GM11168 (cell line): ENCODE results near the gene HSF4.

Experiments
- in situ Hi-C: fragments of 300-500 bp; cut with MboI; formaldehyde crosslinking; loops from one replicate; pipeline ENCODE4 v1.12.0; 2022; ENCODE audit warnings: low sequenced_read_pairs; ENCODE audit not compliant: unreplicated experiment

Gene HSF4

GRCh38 chr16:67183284-67183626 is 18.7 kb downstream of the HSF4 start:
- in situ Hi-C loops, result no loop called here

DNA sequence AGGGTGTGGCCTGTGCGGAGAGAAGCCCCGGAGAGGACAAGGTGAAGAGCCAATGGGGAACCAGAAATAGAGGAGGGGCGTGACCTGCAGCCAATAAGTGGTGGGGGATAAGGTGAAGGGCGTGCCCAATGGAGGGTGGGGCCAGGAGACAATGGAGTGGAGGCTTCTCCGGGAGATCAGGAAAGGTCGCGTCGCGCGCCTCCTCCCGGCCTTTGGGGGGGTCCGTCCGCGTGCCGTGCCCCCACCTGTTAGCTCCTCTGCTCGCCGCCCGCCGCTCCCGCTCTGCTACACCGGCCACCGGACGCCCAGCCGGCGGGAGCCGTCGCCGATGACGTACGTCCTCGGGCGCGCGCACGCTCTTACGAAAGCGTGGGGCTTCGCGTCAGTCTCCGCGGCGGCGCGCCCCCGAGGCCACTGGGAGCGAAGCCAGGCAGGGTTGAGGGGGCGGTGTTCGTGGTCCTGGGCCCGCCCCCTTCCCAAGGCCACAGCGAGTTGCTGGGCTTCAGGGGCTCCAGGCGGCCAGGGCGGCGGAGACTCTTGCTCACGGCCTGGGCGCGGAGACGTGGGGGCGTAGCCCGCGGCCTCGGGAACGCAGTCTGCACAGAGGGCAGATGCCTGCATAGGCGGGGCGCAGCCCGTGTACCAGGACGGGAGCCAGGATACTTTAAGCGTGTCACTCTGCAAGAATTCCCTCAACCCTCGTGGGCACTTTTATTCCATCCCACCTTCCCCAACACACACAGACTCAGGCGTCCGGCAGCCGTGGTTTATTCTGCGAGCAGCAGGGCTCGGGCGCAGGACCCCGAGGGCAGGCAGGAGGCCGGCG is 19.3 kb downstream of the HSF4 start, which contains the start of gene MATCAP1:
MATCAP1 (minus strand) TSS at position 337 of the 826 bp plus-strand sequence. CDS start 3,353 bp downstream, outside the sequence.
- in situ Hi-C loops, result no loop called here

- in situ Hi-C loops, result no loop called here
Observed at GRCh38 chr16:67184453-67184994, 20.0 kb downstream of the HSF4 start.

GRCh38 chr16:67184995-67185650 is 20.6 kb downstream of the HSF4 start:
- in situ Hi-C loops, result no loop called here

GRCh38 chr16:67185651-67186134 is 21.1 kb downstream of the HSF4 start:
- in situ Hi-C loops, result no loop called here

DNA sequence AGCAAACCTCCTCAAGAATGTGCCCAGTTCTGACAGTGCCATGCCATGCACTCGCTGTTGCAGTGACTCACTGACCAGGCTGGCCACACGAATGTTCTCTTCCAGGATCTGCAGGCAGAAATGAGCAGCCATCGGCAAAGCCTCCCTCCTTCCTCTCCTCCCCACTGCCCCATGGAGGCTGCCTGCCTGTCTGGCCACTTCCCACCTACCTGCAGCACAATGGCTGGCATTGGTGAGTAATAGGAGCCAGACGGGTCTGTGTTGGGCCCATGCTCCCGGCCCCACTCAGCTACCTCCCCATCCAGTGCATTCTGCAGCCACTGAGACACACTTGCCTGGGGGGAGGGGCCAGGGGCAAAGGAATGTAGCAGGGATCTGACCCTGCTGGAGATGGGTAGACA is 22.0 kb downstream of the HSF4 start:
- in situ Hi-C loops, result no loop called here

DNA sequence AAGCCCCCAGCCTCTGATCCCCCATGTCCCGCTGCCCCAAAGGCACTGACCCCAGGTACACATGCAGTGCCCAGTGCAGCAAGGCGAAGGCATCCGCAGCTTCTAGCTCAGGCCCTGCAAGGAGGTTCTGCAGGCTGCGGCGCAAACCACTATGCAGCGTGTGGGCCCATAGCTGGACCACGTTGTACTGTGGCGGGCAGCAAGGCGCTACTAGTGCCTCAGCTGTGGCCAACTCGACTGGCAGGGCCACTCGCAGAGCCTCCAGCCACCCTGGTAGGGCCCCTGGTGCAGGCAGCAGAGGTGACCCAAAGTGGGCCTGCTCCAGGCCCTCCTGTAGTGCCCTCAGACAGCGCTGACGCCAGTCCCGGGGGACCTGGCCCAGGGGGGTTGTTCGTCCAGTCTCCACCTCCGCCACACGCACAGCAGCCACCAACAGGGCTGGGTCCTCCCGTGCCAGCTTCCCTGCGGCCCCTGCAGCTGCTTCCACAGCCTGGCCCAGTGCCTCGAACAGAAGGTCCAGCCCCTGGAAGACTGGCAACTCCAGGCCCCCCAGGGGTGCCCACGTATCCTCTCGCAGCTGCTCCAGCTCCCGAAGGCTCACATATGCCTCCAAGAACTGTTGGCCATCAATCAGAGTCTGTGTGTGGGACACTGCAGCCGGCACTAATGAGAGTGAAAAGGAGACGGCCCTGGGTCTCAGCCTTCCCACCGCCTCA is 22.8 kb downstream of the HSF4 start:
- in situ Hi-C loops, result no loop called here

- in situ Hi-C loops, result no loop called here
Observed at GRCh38 chr16:67188323-67188722, 23.8 kb downstream of the HSF4 start.

DNA sequence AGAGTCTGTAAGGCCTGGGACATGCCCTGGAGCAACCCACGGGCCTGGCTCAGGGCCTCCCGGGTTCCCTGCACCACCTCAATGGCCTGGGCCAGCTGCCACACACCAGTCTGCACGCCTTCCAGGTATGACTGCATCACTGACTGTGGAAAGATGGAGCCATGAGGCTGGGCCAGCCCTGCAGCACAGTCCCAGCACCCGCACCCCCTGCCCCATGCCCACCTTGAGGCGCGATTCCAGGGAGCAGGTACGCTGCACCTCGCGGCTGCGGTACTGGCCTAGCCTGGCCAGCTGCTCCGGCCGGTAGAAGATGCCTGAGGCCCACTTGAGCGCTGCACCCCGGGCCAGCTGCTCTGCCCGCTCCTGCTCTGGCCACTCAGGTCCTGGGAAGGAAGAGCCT is 24.3 kb downstream of the HSF4 start:
- in situ Hi-C loops, result no loop called here

DNA sequence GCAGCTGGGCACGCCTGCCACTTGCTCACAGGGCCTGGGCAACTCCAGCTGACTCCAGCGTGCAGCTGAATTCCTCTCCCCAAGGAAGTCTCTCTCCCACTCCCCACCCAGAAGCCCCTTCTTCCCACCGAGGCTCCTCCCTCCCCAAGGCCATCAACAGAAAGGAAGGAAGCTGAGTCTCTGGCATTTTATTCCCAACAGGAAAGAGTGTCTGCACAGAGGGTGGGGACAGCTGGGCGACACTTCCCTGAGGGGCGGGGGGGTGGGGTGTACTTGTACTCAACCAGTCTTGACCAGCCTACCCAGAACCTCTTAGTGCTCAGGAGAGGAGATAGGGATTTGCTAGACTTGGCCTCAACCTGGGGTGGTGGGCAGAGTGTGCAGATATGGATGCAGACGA is 25.5 kb downstream of the HSF4 start, which contains the start of gene EXOC3L1:
EXOC3L1 (minus strand) TSS at position 96 of the 400 bp plus-strand sequence. CDS start 460 bp downstream, outside the sequence.
- in situ Hi-C loops, result no loop called here

- in situ Hi-C loops, result no loop called here
Observed at GRCh38 chr16:67190448-67191399, 26.2 kb downstream of the HSF4 start.

DNA sequence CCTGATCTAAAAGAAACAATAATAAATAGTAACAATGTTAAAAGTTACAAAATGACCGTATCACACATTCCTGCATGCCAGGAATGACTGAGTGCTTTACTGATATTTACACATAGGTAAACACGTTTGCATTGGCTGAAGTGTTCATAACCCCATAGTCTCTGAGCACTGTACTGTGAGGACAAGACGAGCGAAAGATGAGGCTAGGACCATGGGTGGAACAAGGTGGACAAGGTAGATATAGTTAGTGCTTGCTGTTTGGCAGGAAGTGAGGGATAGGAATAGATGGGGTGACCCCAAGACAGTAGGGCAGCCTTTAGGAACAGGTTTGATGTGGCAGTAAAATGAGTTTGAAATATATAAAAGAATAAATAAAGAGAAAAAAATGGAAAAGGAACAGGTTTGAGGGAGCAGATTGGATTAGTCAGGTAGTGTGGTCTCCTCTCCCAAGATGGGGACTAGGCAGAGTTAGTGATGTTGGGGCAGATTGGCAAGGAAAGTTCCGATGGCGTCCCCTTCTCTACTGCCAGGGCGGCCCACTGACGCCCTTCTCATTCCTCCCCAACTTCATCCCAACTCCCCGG is 27.0 kb downstream of the HSF4 start:
- in situ Hi-C loops, result no loop called here

GRCh38 chr16:67191995-67192681 is 27.6 kb downstream of the HSF4 start, which contains the start of gene E2F4:
E2F4 (plus strand) TSS chr16:67192155; CDS start chr16:67192228, 73 bp downstream.
- in situ Hi-C loops, result no loop called here

DNA sequence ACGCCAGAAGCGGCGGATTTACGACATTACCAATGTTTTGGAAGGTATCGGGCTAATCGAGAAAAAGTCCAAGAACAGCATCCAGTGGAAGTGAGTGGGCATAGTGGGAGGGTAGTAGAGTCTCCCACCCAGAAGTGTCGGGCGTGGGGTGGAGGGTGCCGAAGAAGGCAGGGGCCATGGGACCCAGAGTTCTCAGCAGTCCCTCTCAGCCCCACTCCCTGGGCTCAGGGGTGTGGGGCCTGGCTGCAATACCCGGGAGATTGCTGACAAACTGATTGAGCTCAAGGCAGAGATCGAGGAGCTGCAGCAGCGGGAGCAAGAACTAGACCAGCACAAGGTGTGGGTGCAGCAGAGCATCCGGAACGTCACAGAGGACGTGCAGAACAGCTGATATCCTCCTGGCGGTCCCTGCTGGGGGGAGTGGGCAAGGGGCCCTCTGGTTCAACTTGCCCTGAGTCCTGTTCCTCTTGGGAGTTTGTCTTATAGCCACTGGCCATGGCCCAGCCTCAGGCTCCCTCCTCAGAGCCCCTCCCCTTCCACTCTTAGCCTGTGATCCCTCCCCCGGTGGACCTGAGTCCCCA is 28.3 kb downstream of the HSF4 start:
- in situ Hi-C loops, result no loop called here

- in situ Hi-C loops, result no loop called here
Observed at GRCh38 chr16:67193536-67193935, 29.0 kb downstream of the HSF4 start.

DNA sequence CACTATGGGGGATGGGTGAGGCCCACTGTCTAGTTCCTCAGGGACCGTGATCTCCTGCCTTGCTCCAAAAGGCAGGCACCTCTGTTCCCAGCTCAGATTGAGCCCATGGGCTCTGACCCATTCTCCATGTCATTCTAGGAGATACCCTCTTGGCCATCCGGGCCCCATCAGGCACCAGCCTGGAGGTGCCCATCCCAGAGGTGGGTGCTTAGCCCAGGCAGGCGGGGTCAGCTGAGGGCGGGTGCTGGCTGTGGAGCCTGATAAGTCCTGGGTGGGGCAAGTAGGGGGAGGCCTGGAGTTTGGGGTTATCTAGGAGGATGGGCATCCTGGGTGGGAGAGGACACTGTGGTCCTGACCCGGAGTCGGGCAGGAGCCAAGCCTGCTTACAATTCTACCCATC is 29.7 kb downstream of the HSF4 start:
- in situ Hi-C loops, result no loop called here

DNA sequence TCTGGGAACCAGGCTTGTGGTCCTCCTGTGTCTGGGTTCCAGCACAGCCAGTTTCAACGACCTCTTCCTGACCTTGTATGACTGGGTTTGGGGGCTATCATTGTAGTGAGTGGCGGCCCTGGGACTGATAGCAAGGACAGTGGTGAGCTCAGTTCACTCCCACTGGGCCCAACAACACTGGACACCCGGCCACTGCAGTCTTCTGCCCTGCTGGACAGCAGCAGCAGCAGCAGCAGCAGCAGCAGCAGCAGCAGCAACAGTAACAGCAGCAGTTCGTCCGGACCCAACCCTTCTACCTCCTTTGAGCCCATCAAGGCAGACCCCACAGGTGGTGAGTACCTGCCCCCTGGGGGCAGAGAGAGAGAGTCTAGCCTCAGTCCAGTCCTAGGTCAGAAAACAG is 31.1 kb downstream of the HSF4 start:
- in situ Hi-C loops, result no loop called here

GRCh38 chr16:67196881-67197280 is 32.3 kb downstream of the HSF4 start:
- in situ Hi-C loops, result no loop called here
